Suprapubic skin (tissue), 3 donors: ENCODE measurements around the gene HOXA6.

Experiments used
- CTCF ChIP-seq, 2 donors: fragments of 200-600 bp in 1 of 2; fragments of 450-650 bp in 1 of 2; sonication (generic) in 1 of 2; IDR thresholded peaks; one replicate each; pipeline ENCODE4 v1.5.1; 2016 to 2019; ENCODE audit warnings: antibody characterized with exemption in 2 of 2, mild to moderate bottlenecking in 1 of 2, moderate library complexity in 1 of 2
- POLR2AphosphoS5 ChIP-seq, 3 donors: sonication (generic); formaldehyde crosslinking; IDR thresholded peaks; one replicate each; pipeline ENCODE4 v1.6.1; 2017; ENCODE audit warnings: antibody characterized with exemption in 3 of 3

- TF ChIP-seq CTCF (IDR thresholded peaks at IDR 0.05) (no peak), POLR2AphosphoS5 (IDR thresholded peaks at IDR 0.05) (no peak)
These were observed 36.4 kb downstream of the HOXA6 start for GRCh38 chr7:27111042-27111750.
